Neural cell (in vitro differentiated cells): ENCODE data around the gene NKD1.

ENCODE experiments used
- CTCF ChIP-seq: fragments of 450-650 bp; IDR thresholded peaks from 2 replicates; pipeline ENCODE4 v1.5.1; 2014; ENCODE audit warnings: antibody characterized with exemption, mild to moderate bottlenecking, moderate library complexity; ENCODE audit not compliant: poor library complexity, severe bottlenecking
- EP300 ChIP-seq: fragments of 450-650 bp; conservative IDR thresholded peaks from 2 replicates; pipeline ENCODE4 v1.6.1; 2014; ENCODE audit warnings: antibody characterized with exemption, mild to moderate bottlenecking, moderate library complexity; ENCODE audit not compliant: poor library complexity, severe bottlenecking
- EZH2 ChIP-seq: fragments of 200-600, 300-800 bp; shearing (Covaris generic), sonication (generic); IDR thresholded peaks from 2 replicates; pipeline ENCODE4 v1.6.1; 2014; ENCODE audit warnings: antibody characterized with exemption, low read length, borderline replicate concordance, mild to moderate bottlenecking; ENCODE audit not compliant: insufficient read depth, poor library complexity, severe bottlenecking
- POLR2AphosphoS5 ChIP-seq: IDR thresholded peaks from 2 replicates; pipeline ENCODE4 v1.6.1; 2012
- RAD21 ChIP-seq: fragments of 450-650 bp; conservative IDR thresholded peaks from 2 replicates; pipeline ENCODE4 v1.6.1; 2014; ENCODE audit warnings: antibody characterized with exemption, mild to moderate bottlenecking, moderate library complexity
- REST ChIP-seq: IDR thresholded peaks from 2 replicates; pipeline ENCODE4 v1.6.1; 2012; ENCODE audit warnings: borderline replicate concordance
- TAF1 ChIP-seq: IDR thresholded peaks from 2 replicates; pipeline ENCODE4 v1.6.1; 2012; ENCODE audit warnings: low read depth

- TF ChIP-seq EP300 (no peak), CTCF (no peak), EZH2 (no peak), POLR2AphosphoS5 (peak; percentile 62), RAD21 (no peak), TAF1 (no peak), REST (peak; percentile 40)
Observed at GRCh38 chr16:50548125-50548908, at the start of gene NKD1.
